Measurements from ENCODE around the gene TTC36. TPM values are rescaled to one million over a fixed set of nuclear protein-coding genes. Genes with fewer than 3 reads are reported as not detected.

Gene TTC36
- total and polyA plus RNA-seq, 2 donors = 0.49 TPM; not detected in 1

DNA sequence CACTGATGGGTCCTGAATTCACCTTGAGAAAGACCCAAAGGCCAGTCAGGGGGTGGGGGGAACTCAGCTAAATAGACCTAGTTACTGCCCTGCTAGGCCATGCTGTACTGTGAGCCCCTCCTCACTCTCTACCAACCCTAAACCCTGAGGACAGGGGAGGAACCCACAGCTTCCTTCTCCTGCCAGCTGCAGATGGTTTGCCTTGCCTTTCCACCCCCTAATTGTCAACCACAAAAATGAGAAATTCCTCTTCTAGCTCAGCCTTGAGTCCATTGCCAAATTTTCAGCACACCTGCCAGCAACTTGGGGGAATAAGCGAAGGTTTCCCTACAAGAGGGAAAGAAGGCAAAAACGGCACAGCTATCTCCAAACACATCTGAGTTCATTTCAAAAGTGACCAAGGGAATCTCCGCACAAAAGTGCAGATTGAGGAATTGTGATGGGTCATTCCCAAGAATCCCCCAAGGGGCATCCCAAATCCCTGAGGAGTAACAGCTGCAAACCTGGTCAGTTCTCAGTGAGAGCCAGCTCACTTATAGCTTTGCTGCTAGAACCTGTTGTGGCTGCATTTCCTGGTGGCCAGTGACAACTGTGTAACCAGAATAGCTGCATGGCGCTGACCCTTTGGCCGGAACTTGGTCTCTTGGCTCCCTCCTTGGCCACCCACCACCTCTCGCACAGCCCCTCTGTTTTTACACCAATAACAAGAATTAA, 2.4 kb upstream of the TTC36 start:
- no peak for DNase-seq (ENCODE audit: extremely low spot score)
- Histone ChIP-seq H3K27ac (ENCODE audit: low read depth) (no peak overlapping the region), H3K4me1 (ENCODE audit: insufficient read depth) (no peaks in the 10 kb centered on the region), H3K36me3 (ENCODE audit: insufficient read depth) (peaks cover 3% of the 10 kb centered on the region), H3K4me3 (ENCODE audit: low read depth, low read length) (no peak overlapping the region)
- 89% methylated on average over 6 of the region's 6 CpGs for WGBS

DNA sequence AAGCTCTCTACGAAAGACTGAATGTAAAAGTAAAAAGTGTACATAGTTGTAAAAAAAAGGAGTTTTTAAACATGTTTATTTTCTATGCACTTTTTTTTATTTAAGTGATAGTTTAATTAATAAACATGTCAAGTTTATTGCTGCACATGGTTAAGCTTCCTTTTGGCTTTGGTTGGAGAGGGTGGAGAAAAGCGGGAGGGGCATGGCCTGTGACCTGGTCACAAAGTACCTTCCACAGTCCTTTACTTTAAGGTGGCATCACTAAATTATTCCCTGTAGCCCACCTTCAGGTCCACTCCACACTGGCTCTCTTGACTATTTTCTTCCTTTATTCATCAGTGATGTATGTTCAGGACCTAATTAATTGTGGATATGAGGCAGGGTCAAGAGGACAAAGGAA, 586 bp upstream of the TTC36 start:
- no peaks in the 10 kb centered on the region for H3K4me1 ChIP-seq (ENCODE audit: insufficient read depth)
- H3K4me3 ChIP-seq (ENCODE audit: low read depth, low read length) = no peak overlapping the region
- no peak overlapping the region for H3K27ac ChIP-seq (ENCODE audit: low read depth)
- H3K36me3 ChIP-seq (ENCODE audit: insufficient read depth) = no peaks in the 10 kb centered on the region
- DNase-seq (ENCODE audit: extremely low spot score) = no peak
- 86% methylated on average over 2 of the region's 2 CpGs for WGBS

DNA sequence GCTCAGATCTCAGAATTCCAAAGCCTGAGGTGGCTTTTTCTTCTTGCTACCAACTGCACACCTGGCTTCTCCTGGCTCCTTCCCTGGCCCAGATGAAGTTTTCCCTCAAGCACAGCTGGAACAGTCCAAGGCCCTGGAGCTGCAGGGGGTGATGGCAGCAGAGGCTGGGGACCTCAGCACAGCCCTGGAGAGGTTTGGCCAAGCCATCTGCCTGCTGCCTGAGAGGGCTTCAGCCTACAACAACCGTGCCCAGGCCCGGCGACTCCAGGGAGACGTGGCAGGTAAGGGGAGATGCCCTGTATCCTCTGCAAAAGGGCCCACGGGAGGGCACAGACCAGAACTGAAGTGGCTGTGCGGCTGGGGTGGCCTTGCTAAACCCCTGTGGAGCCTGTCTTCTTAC, 1.2 kb downstream of the TTC36 start:
- Histone ChIP-seq H3K27ac (ENCODE audit: low read depth) (no peak overlapping the region), H3K4me3 (ENCODE audit: low read depth, low read length) (no peak overlapping the region), H3K36me3 (ENCODE audit: insufficient read depth) (no peaks in the 10 kb centered on the region), H3K4me1 (ENCODE audit: insufficient read depth) (no peaks in the 10 kb centered on the region)
- DNase-seq (ENCODE audit: extremely low spot score) = no peak
- WGBS = 95% methylated on average over 6 of the region's 6 CpGs

DNA sequence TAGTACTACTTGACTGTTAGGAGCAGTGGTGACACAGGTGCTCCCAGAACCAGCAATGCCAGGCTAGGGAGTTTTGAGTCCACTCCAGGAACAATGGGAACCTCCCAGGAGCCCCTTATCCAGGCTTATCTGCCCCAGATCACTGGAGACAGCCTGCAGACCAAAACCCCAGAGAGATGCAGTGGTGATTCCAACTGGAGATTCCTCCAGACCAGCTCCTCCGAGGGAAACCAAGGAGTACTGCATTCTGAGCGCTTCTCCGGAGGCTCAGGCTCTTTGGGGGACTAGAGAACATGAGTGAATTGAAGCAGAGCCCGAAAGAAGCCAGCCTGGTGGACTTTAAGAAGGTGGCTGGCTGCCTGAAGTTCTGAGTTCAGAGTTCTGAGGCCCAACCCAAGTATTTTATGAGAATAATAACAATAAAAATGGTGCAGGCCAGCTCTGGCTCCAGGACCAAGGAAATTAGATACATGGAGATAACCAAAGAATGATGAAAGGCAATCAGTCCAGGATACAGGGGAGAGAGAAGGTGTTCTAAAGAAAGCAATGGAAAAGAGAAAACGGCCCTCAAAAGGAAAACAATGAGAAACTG, 2.4 kb downstream of the TTC36 start:
- 70% methylated on average over 5 of the region's 5 CpGs for WGBS
- H3K27ac ChIP-seq (ENCODE audit: low read depth) = no peak overlapping the region
- no peaks in the 10 kb centered on the region for H3K4me1 ChIP-seq (ENCODE audit: insufficient read depth)
- H3K36me3 ChIP-seq (ENCODE audit: insufficient read depth) = no peaks in the 10 kb centered on the region
- DNase-seq (ENCODE audit: extremely low spot score) = no peak
- H3K4me3 ChIP-seq (ENCODE audit: low read depth, low read length) = peak overlapping the region; percentile 88

DNA sequence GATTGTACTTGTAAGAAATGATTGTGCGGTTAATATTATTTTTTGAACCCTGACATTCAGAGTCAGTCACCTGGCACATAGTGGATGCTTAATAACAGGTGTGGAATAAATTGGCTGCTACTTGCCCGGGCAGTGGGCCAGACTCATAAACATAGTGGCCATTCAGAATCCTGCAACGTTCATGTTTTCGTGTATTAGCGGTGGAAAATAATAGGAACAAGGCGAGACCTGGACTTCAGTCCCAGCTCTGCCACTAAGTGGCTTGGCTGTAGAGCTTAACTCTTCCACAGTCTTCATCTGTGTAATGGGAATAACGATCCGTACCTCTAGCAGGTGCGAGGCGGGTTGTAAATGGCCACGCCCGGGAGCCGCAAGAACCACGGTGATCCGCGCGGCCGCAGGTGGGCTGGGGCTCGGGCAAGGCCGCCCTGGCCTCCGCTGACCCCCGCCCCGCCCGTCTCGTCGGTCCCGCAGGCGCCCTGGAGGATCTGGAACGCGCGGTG, 3.0 kb downstream of the TTC36 start:
- Histone ChIP-seq H3K4me1 (ENCODE audit: insufficient read depth) (no peaks in the 10 kb centered on the region), H3K4me3 (ENCODE audit: low read depth, low read length) (peak overlapping the region; percentile 88), H3K36me3 (ENCODE audit: insufficient read depth) (no peaks in the 10 kb centered on the region), H3K27ac (ENCODE audit: low read depth) (no peak overlapping the region)
- DNase-seq (ENCODE audit: extremely low spot score) = no peak
- 4% methylated on average over 31 of the region's 31 CpGs for WGBS

DNA sequence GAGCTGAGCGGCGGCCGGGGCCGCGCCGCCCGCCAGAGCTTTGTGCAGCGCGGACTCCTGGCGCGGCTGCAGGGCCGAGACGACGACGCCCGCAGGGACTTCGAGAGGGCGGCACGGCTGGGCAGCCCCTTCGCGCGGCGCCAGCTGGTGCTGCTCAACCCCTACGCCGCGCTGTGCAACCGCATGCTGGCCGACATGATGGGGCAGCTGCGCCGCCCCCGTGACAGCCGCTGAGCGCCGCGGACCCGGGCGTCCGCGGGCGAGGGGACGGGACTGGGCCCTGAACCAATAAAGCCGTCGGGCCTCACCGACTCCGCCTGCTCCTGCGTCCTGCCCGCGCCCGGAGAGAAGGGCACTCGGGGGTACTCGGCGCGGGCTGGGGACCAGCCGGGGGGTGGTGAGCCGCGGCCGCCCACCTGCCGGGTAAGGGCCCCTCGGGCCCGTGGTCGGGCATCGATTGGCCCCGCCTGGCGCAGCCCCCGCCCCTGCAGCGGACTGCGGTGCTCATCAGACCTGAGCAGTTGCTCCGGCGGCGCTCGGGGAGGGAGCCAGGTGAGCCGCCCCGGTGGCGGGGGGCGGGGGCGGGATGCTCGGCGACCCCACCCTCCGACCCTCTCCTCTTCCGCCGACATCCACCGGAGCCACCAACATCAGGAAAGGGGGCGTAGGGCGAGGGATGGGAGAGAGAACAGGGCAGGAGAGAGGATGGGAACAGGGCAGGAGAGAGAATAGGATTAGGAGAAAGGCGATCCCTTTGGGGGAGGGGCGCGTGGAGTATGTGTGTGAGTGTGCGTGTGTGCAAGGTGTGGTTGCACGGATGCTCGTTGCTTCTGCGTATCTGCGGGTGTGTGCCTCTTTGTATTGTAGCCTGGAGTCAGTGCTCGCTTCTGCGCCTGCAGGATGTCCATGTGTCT, 3.7 kb downstream of the TTC36 start, which contains the start of gene TMEM25:
Gene TMEM25 (plus strand): TSS at position 510 of the 914 bp plus-strand sequence. CDS start 610 bp downstream, outside the sequence.
- no peak for DNase-seq (ENCODE audit: extremely low spot score)
- Histone ChIP-seq H3K4me3 (ENCODE audit: low read depth, low read length) (peak within 1 kb of the TSS; percentile 88), H3K27ac (ENCODE audit: low read depth) (peak within 1 kb of the TSS; percentile 43), H3K36me3 (ENCODE audit: insufficient read depth) (no peaks in the 10 kb centered on the region), H3K4me1 (ENCODE audit: insufficient read depth) (no peaks in the 10 kb centered on the region)
- 2% methylated on average over 94 of the region's 94 CpGs for WGBS

DNA sequence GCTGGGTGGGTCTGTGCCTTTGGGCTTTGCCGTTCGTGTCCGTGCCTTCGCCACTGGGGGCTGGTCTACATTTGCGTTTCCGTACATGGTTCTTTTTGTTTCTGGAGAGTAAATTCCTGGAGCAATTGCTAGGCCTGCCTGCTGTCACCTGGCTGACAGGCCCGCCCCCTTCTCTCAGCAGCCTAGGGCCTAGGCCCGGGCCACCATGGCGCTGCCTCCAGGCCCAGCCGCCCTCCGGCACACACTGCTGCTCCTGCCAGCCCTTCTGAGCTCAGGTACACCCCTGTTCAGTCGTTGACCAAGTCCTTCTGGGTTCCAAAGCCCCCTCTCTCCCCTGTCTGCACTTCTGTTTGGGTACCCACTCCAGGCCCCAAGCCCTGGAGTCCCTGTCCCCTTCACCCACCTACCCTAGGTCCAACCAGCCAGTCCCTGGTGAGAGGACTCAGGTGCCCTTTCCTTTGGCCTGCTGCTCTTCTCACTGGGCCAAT, 4.4 kb downstream of the TTC36 start:
- H3K27ac ChIP-seq (ENCODE audit: low read depth) = no peak overlapping the region
- no peaks in the 10 kb centered on the region for H3K4me1 ChIP-seq (ENCODE audit: insufficient read depth)

DNA sequence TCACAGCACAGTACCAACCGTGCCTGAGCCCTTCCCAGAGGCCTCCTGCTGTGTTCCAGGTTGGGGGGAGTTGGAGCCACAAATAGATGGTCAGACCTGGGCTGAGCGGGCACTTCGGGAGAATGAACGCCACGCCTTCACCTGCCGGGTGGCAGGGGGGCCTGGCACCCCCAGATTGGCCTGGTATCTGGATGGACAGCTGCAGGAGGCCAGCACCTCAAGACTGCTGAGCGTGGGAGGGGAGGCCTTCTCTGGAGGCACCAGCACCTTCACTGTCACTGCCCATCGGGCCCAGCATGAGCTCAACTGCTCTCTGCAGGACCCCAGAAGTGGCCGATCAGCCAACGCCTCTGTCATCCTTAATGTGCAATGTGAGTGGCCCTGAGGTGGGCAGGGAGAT, 4.8 kb downstream of the TTC36 start:
- no peak for DNase-seq (ENCODE audit: extremely low spot score)
- H3K36me3 ChIP-seq (ENCODE audit: insufficient read depth) = no peaks in the 10 kb centered on the region
- no peak overlapping the region for H3K27ac ChIP-seq (ENCODE audit: low read depth)
- H3K4me1 ChIP-seq (ENCODE audit: insufficient read depth) = no peaks in the 10 kb centered on the region
- H3K4me3 ChIP-seq (ENCODE audit: low read depth, low read length) = no peak overlapping the region
- WGBS = 82% methylated on average over 10 of the region's 10 CpGs

More for the DNA sequence above, 4.4 kb downstream of the TTC36 start:
- H3K36me3 ChIP-seq (ENCODE audit: insufficient read depth) = no peaks in the 10 kb centered on the region
- H3K4me3 ChIP-seq (ENCODE audit: low read depth, low read length) = peak overlapping the region; percentile 88
- 17% methylated on average over 12 of the region's 12 CpGs for WGBS
- no peak for DNase-seq (ENCODE audit: extremely low spot score)

DNA sequence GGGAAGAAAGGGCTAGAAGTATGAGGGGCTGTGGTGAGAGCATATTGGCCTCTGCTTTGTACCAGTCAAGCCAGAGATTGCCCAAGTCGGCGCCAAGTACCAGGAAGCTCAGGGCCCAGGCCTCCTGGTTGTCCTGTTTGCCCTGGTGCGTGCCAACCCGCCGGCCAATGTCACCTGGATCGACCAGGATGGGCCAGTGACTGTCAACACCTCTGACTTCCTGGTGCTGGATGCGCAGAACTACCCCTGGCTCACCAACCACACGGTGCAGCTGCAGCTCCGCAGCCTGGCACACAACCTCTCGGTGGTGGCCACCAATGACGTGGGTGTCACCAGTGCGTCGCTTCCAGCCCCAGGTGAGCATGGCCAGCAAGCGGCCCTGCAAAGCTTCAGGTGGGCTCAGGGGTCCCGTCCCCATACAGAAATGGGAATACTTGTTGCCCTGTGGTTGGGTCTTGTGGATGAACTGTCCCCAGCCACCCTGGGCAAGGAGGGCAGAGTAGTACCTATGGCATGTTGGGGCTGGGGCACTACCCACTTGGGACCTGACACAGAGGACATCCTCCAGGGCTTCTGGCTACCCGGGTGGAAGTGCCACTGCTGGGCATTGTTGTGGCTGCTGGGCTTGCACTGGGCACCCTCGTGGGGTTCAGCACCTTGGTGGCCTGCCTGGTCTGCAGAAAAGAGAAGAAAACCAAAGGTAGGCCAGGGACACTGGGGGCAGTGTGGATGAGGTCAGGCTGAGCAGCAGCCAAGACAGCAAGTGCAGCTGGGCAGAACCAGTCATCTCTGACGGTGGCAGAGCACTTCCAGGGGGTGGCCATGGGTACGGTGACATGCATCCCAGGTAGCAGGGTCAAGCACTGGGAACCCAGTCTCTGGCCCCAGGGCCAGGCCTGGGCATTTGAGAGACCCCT, 5.8 kb downstream of the TTC36 start:
- Histone ChIP-seq H3K36me3 (ENCODE audit: insufficient read depth) (no peaks in the 10 kb centered on the region), H3K27ac (ENCODE audit: low read depth) (no peak overlapping the region), H3K4me3 (ENCODE audit: low read depth, low read length) (no peak overlapping the region), H3K4me1 (ENCODE audit: insufficient read depth) (no peaks in the 10 kb centered on the region)
- no peak for DNase-seq (ENCODE audit: extremely low spot score)
- WGBS = 92% methylated on average over 19 of the region's 19 CpGs

DNA sequence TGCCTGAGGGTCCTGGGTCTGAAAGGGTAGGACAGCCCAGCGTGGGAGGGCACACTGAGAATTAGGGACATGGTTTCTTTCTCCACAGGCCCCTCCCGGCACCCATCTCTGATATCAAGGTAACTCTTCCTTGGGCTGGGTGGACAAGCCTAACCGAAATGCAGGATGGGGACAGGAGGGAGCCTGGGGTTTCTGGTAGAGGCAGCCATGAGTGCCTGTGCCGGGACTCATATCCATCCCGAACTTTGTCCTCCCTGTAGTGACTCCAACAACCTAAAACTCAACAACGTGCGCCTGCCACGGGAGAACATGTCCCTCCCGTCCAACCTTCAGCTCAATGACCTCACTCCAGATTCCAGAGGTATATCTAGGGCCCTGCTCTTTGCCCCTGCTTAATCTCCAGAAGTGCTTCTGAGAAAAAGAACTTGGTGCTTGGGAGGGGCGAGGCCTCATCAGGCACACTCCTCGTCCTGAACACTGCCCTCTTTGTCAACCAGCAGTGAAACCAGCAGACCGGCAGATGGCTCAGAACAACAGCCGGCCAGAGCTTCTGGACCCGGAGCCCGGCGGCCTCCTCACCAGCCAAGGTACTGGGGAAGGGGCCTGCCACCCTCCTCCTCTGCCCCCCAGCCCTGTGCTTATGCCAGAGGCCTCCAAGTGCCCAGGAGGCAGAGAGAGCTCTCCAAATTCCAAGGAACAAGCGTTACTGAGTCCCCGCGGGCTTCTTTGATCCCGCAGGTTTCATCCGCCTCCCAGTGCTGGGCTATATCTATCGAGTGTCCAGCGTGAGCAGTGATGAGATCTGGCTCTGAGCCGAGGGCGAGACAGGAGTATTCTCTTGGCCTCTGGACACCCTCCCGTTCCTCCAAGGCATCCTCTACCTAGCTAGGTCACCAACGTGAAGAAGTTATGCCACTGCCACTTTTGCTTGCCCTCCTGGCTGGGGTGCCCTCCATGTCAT, 6.8 kb downstream of the TTC36 start:
- no peak for DNase-seq (ENCODE audit: extremely low spot score)
- Histone ChIP-seq H3K4me3 (ENCODE audit: low read depth, low read length) (no peak overlapping the region), H3K36me3 (ENCODE audit: insufficient read depth) (no peaks in the 10 kb centered on the region), H3K4me1 (ENCODE audit: insufficient read depth) (no peaks in the 10 kb centered on the region), H3K27ac (ENCODE audit: low read depth) (no peak overlapping the region)
- WGBS = 80% methylated on average over 27 of the region's 27 CpGs

DNA sequence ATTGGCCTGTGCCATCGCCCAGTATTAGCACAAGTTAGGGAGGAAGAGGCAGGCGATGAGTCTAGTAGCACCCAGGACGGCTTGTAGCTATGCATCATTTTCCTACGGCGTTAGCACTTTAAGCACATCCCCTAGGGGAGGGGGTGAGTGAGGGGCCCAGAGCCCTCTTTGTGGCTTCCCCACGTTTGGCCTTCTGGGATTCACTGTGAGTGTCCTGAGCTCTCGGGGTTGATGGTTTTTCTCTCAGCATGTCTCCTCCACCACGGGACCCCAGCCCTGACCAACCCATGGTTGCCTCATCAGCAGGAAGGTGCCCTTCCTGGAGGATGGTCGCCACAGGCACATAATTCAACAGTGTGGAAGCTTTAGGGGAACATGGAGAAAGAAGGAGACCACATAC, 8.0 kb downstream of the TTC36 start:
- no peak for DNase-seq (ENCODE audit: extremely low spot score)
- Histone ChIP-seq H3K27ac (ENCODE audit: low read depth) (no peak overlapping the region), H3K4me1 (ENCODE audit: insufficient read depth) (no peaks in the 10 kb centered on the region), H3K4me3 (ENCODE audit: low read depth, low read length) (no peak overlapping the region), H3K36me3 (ENCODE audit: insufficient read depth) (no peaks in the 10 kb centered on the region)
- WGBS = 81% methylated on average over 9 of the region's 9 CpGs

DNA sequence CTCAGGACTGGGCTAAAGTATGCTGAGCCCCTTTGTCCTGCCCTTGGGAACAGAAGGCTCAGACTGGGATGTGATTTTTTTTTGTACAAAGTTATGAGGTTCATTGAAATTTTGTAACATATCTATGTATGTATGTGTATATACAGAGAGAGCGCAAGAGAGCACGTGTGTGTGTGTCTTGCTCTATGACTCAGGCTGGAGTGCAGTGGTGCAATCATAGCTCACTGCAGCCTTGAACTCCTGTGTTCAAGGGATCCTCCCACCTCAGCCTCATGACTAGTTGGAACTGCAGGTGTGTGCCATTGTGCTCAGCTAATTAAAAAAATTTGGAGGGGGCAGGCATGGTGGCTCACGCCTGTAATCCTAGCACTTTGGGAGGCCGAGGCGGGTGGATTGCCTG, 9.5 kb downstream of the TTC36 start:
- no peak for DNase-seq (ENCODE audit: extremely low spot score)
- H3K4me3 ChIP-seq (ENCODE audit: low read depth, low read length) = no peak overlapping the region
- WGBS = 95% methylated on average over 5 of the region's 5 CpGs
- no peaks in the 10 kb centered on the region for H3K36me3 ChIP-seq (ENCODE audit: insufficient read depth)
- H3K4me1 ChIP-seq (ENCODE audit: insufficient read depth) = no peaks in the 10 kb centered on the region
- no peak overlapping the region for H3K27ac ChIP-seq (ENCODE audit: low read depth)
